H9 (cell line): ENCODE measurements around the gene APRT. TPM values are rescaled to one million over a fixed set of nuclear protein-coding genes. Genes with fewer than 3 reads are reported as not detected.

ENCODE experiments used
- DNase-seq: peaks from one replicate; pipeline ENCODE4 v3.0.0-alpha.2; 2017
- H2AFZ ChIP-seq: one replicate; pipeline ENCODE4 v1.6.1; 2013; ENCODE audit warnings: mild to moderate bottlenecking, low read length, control low read depth, moderate library complexity
- H2AK5ac ChIP-seq: 2 replicates; pipeline ENCODE4 v1.6.1; 2013; ENCODE audit warnings: low read length, control low read depth, mixed read lengths; ENCODE audit not compliant: insufficient read length
- H2BK120ac ChIP-seq: one replicate; pipeline ENCODE4 v1.6.1; 2013; ENCODE audit warnings: low read depth, mild to moderate bottlenecking, low read length, control low read depth, inconsistent platforms; ENCODE audit not compliant: poor library complexity, severe bottlenecking
- H2BK12ac ChIP-seq: 2 replicates; pipeline ENCODE4 v1.6.1; 2013; ENCODE audit warnings: low read length, control low read depth, mixed read lengths, low read depth; ENCODE audit not compliant: insufficient read length
- H2BK15ac ChIP-seq: 2 replicates; pipeline ENCODE4 v1.6.1; 2013; ENCODE audit warnings: low read depth, low read length, control low read depth
- H2BK20ac ChIP-seq: one replicate; pipeline ENCODE4 v1.6.1; 2013; ENCODE audit warnings: low read depth, mild to moderate bottlenecking, low read length, control low read depth, inconsistent platforms; ENCODE audit not compliant: poor library complexity, severe bottlenecking
- H2BK5ac ChIP-seq: 2 replicates; pipeline ENCODE4 v1.6.1; 2013; ENCODE audit warnings: low read length, control low read depth, mixed read lengths; ENCODE audit not compliant: insufficient read length
- H3K14ac ChIP-seq: 2 replicates; pipeline ENCODE4 v1.6.1; 2013; ENCODE audit warnings: low read length, control low read depth; ENCODE audit not compliant: insufficient read depth
- H3K18ac ChIP-seq: 2 replicates; pipeline ENCODE4 v1.6.1; 2013; ENCODE audit warnings: low read depth, mild to moderate bottlenecking, mixed read lengths, low read length, control low read depth; ENCODE audit not compliant: insufficient read length
- H3K23ac ChIP-seq: 2 replicates; pipeline ENCODE4 v1.6.1; 2013; ENCODE audit warnings: low read length, control low read depth, mixed read lengths, low read depth; ENCODE audit not compliant: insufficient read length
- H3K23me2 ChIP-seq: 2 replicates; pipeline ENCODE4 v1.6.1; 2013; ENCODE audit warnings: low read depth, mild to moderate bottlenecking, mixed read lengths, low read length, control low read depth; ENCODE audit not compliant: insufficient read length, poor library complexity, severe bottlenecking
- H3K27ac ChIP-seq: 2 replicates; pipeline ENCODE4 v1.5.1; 2013; ENCODE audit warnings: low read length, control low read depth, mixed read lengths, low read depth; ENCODE audit not compliant: insufficient read length
- H3K27me3 ChIP-seq: 2 replicates; pipeline ENCODE4 v1.6.1; 2013; ENCODE audit warnings: low read length, control low read depth, inconsistent platforms; ENCODE audit not compliant: insufficient read depth
- H3K4ac ChIP-seq: 2 replicates; pipeline ENCODE4 v1.6.1; 2013; ENCODE audit warnings: low read depth, mild to moderate bottlenecking, control low read depth, inconsistent platforms, low read length, moderate library complexity
- H3K4me1 ChIP-seq: 2 replicates; pipeline ENCODE4 v1.6.1; 2013; ENCODE audit warnings: low read length, control low read depth, inconsistent platforms; ENCODE audit not compliant: insufficient read depth
- H3K4me2 ChIP-seq: 2 replicates; pipeline ENCODE4 v1.6.1; 2013; ENCODE audit warnings: low read length, control low read depth, mixed read lengths; ENCODE audit not compliant: insufficient read length, insufficient read depth
- H3K56ac ChIP-seq: 2 replicates; pipeline ENCODE4 v1.6.1; 2013; ENCODE audit warnings: low read depth, mild to moderate bottlenecking, mixed read lengths, low read length, control low read depth; ENCODE audit not compliant: insufficient read length
- H3K79me1 ChIP-seq: 2 replicates; pipeline ENCODE4 v1.6.1; 2013; ENCODE audit warnings: low read depth, mild to moderate bottlenecking, moderate library complexity, low read length, control low read depth, inconsistent platforms; ENCODE audit not compliant: insufficient read depth, poor library complexity, severe bottlenecking
- H3K79me2 ChIP-seq: 2 replicates; pipeline ENCODE4 v1.6.1; 2013; ENCODE audit warnings: low read length, control low read depth, inconsistent platforms; ENCODE audit not compliant: insufficient read depth
- H3K9ac ChIP-seq: 2 replicates; pipeline ENCODE4 v1.6.1; 2013; ENCODE audit warnings: low read length, control low read depth, mixed read lengths; ENCODE audit not compliant: insufficient read length; ENCODE audit errors: extremely low read depth
- H3K9me3 ChIP-seq: one replicate; pipeline ENCODE4 v1.6.1; 2013; ENCODE audit warnings: low read depth, low read length, inconsistent platforms; ENCODE audit not compliant: control insufficient read depth
- H3T11ph ChIP-seq: one replicate; pipeline ENCODE4 v1.6.1; 2013; ENCODE audit warnings: mild to moderate bottlenecking, low read length, control low read depth, inconsistent platforms
- H4K20me1 ChIP-seq: one replicate; pipeline ENCODE4 v1.6.1; 2013; ENCODE audit not compliant: control insufficient read depth, insufficient read length, insufficient read depth
- H4K5ac ChIP-seq: 2 replicates; pipeline ENCODE4 v1.6.1; 2013; ENCODE audit warnings: low read depth, mild to moderate bottlenecking, mixed read lengths, low read length, control low read depth; ENCODE audit not compliant: insufficient read length
- H4K8ac ChIP-seq: replicated peaks from 2 replicates; pipeline ENCODE4 v1.6.1; 2013; ENCODE audit warnings: low read length, control low read depth, mixed read lengths, low read depth; ENCODE audit not compliant: insufficient read length
- H4K91ac ChIP-seq: 2 replicates; pipeline ENCODE4 v1.6.1; 2013; ENCODE audit warnings: low read depth, mild to moderate bottlenecking, moderate library complexity, mixed read lengths, low read length, control low read depth; ENCODE audit not compliant: insufficient read length
- H3K27ac Mint-ChIP-seq, 3 experiments: 2 replicates in 2 of 3; 3 replicates in 1 of 3; pipeline ENCODE4 v1.8.0; 2020 to 2021; ENCODE audit warnings: mixed read lengths in 3 of 3, mild to moderate bottlenecking in 1 of 3, moderate library complexity in 1 of 3
- H3K27me3 Mint-ChIP-seq: 2 replicates; pipeline ENCODE4 v1.8.0; 2021; ENCODE audit warnings: low read depth, mild to moderate bottlenecking, moderate library complexity, mixed read lengths
- H3K36me3 Mint-ChIP-seq, 3 experiments: 2 replicates in 2 of 3; 3 replicates in 1 of 3; pipeline ENCODE4 v1.8.0; 2020 to 2021; ENCODE audit warnings: low read depth in 3 of 3, mixed read lengths in 3 of 3; ENCODE audit not compliant: insufficient read depth in 1 of 3
- H3K4me1 Mint-ChIP-seq, 2 experiments: 2 replicates each; pipeline ENCODE4 v1.8.0; 2020; ENCODE audit warnings: mixed read lengths in 2 of 2
- H3K4me3 Mint-ChIP-seq, 2 experiments: 2 replicates in 1 of 2; 3 replicates in 1 of 2; pipeline ENCODE4 v1.8.0; 2020 to 2021; ENCODE audit warnings: mild to moderate bottlenecking in 2 of 2, mixed read lengths in 2 of 2, moderate library complexity in 1 of 2
- H3K9me3 Mint-ChIP-seq, 2 experiments: 2 replicates in 1 of 2; 3 replicates in 1 of 2; pipeline ENCODE4 v1.8.0; 2020; ENCODE audit warnings: mild to moderate bottlenecking in 2 of 2, mixed read lengths in 2 of 2, moderate library complexity in 1 of 2
- CTCF ChIP-seq: fragments of 200-600 bp; sonication (generic); conservative IDR thresholded peaks from 3 replicates; pipeline ENCODE4 v1.8.0; 2021; ENCODE audit warnings: antibody characterized with exemption, mild to moderate bottlenecking
- WGBS: extraction: QIAGEN DNeasy Blood & Tissue Kit; methylation state at CpG from one replicate; pipeline ENCODE4 v1.1.7; 2013; ENCODE audit warnings: missing lambda C conversion rate, low lambda C conversion rate, mixed read lengths; ENCODE audit not compliant: insufficient read length; ENCODE audit errors: extremely low coverage; 5-methylcytosine and 5-hydroxymethylcytosine counted together
- total RNA-seq: library from RNA; stranded (reverse); gene quantifications from 2 replicates; pipeline ENCODE4 v1.2.1, GENCODE V29; 2021

The APRT gene
- total RNA-seq, 1 experiment from 2014 or later, result 246 TPM

- H4K5ac ChIP-seq, result no peak overlapping the region
- no peak overlapping the region for H2BK15ac ChIP-seq
- no peak overlapping the region for H3T11ph ChIP-seq
- peaks cover 27 to 50% of the 10 kb centered on the region in 2 experiments for H3K4me1 Mint-ChIP-seq
- no peak overlapping the region for H2BK120ac ChIP-seq
- no peak for DNase-seq
- no peak overlapping the region for H3K4ac ChIP-seq
- WGBS, result no CpG with 5 or more reads among the region's 11 CpGs
- no peaks in the 10 kb centered on the region for H3K23me2 ChIP-seq
- no peaks in the 10 kb centered on the region for H3K79me2 ChIP-seq
- H3K27me3 ChIP-seq, result no peaks in the 10 kb centered on the region
- peaks cover 3% of the 10 kb centered on the region for H3K79me1 ChIP-seq
- H3K27me3 Mint-ChIP-seq, result no peaks in the 10 kb centered on the region
- no peak overlapping the region for H3K18ac ChIP-seq
- H2AK5ac ChIP-seq, result no peak overlapping the region
- no peak overlapping the region for H4K91ac ChIP-seq
- H3K27ac Mint-ChIP-seq, result no peak overlapping the region
- H4K8ac ChIP-seq, result no peak overlapping the region
- no peak overlapping the region for H2AFZ ChIP-seq
- H3K23ac ChIP-seq, result no peak overlapping the region
- no peak overlapping the region for H3K4me3 Mint-ChIP-seq
- no peak overlapping the region for H3K56ac ChIP-seq
- H3K4me1 ChIP-seq, result peaks cover 8% of the 10 kb centered on the region; the same call in 1 of the 2 replicates
- no peak overlapping the region for H2BK5ac ChIP-seq
- H3K14ac ChIP-seq, result no peak overlapping the region; the same call in 1 of the 2 replicates
- no peaks in the 10 kb centered on the region for H3K9me3 ChIP-seq
- H4K20me1 ChIP-seq, result no peaks in the 10 kb centered on the region
- no peak overlapping the region for H3K4me2 ChIP-seq
- no peaks in the 10 kb centered on the region; a peak in 1 of 5 replicates for H3K9me3 Mint-ChIP-seq
- no peak overlapping the region for H3K9ac ChIP-seq
- H3K27ac ChIP-seq, result no peak overlapping the region
- H2BK20ac ChIP-seq, result no peak overlapping the region
- H2BK12ac ChIP-seq, result no peak overlapping the region
- TF ChIP-seq CTCF, result no peak
- no peaks in the 10 kb centered on the region for H3K36me3 Mint-ChIP-seq
Observed at GRCh38 chr16:88761143-88761534, 50.6 kb downstream of the APRT start.
